OCI-LY7 (cell line): ENCODE results near the gene MFF.

Experiments
- CTCF ChIP-seq: fragments of 200-600 bp; sonication (generic); conservative IDR thresholded peaks from 2 replicates; pipeline ENCODE4 v1.5.1; 2014; ENCODE audit warnings: mild to moderate bottlenecking, antibody characterized with exemption, low read length, moderate library complexity, mixed read lengths
- EZH2phosphoT487 ChIP-seq: fragments of 200-600 bp; sonication (generic); IDR thresholded peaks from 2 replicates; pipeline ENCODE4 v1.6.1; 2018; ENCODE audit warnings: low read depth, borderline replicate concordance, mild to moderate bottlenecking, mixed run types, antibody characterized with exemption, low read length, moderate library complexity, mixed read lengths

DNA sequence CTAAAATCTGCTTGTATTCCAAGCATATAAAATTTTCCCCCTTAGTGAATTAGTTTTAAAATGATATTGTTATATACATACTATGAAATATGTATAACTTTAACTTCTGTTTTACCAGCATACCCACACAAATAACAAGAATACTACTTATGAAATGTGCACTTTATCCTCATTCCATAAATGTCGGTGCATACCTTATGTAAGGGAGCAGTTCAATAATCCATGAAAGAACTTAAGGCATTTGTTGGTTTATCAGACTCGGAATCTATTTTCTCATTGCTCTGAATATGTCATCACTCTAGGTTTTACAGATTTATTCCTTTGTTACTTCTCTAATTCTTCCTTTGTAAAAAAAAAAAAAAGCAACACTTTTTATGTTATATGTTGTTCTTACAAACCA, 12.5 kb upstream of the MFF start:
- TF ChIP-seq CTCF (no peak), EZH2phosphoT487 (no peak)
